22Rv1 (cell line): ENCODE results near the gene NFIX.

Experiments
- CTCF ChIP-seq: fragments of 450-650 bp; IDR thresholded peaks from 2 replicates; pipeline ENCODE4 v1.5.1; 2017; ENCODE audit warnings: mild to moderate bottlenecking
- ZFX ChIP-seq: fragments of 450-650 bp; IDR thresholded peaks from 2 replicates; pipeline ENCODE4 v1.6.1; 2017; ENCODE audit warnings: antibody characterized with exemption, borderline replicate concordance

DNA sequence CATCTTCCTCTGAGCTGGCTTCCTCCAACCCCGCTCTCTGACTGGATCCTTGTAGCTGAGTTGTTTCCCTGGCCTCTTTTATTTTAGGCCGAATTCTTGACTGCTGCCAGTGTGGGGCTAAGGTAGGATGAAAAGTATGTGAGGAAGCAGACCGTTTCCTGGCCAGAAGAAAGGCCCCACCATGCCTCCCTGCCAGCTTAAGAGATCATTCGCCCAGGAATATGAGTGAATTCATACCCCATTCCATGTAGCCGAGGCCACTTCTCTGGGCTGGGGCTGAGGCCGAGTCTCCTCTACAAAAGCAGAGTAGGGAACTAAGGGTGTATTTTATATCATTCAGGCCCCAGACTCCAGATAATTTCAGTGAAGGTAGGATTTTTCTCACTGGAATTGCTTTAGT is 32.3 kb downstream of the NFIX start:
- TF ChIP-seq CTCF (no peak), ZFX (no peak)
